Activated CD8-positive, alpha-beta T cell treated with anti-CD3 and anti-CD28 coated beads for 36 hours (primary cell): Measurements from ENCODE around the gene HLA-B. TPM values are rescaled to one million over a fixed set of nuclear protein-coding genes. Genes with fewer than 3 reads are reported as not detected.
"Not testable (repeated sequence)": the region's sequence is repeated elsewhere in the genome, so short reads cannot be mapped to it uniquely, and the experiment has no call there.

Experiments used
- ATAC-seq: fragments of 200-7000 bp; cut with Tn5 transposase; one replicate; pipeline ENCODE4 v1.10.0; 2021; ENCODE audit warnings: mild to moderate bottlenecking, moderate library complexity
- CTCF ChIA-PET: fragments of 350-600 bp; sonication (Branson Sonifier 250); formaldehyde crosslinking; loops from one replicate; lab custom pipeline; 2021; ENCODE audit warnings: antibody characterized with exemption; lab: Charles Lee
- POLR2A ChIA-PET: fragments of 350-600 bp; sonication (Branson Sonifier 250); formaldehyde crosslinking; loops from one replicate; lab custom pipeline; 2021; ENCODE audit warnings: antibody characterized with exemption; lab: Charles Lee
- DNase-seq: peaks from one replicate; pipeline ENCODE4 v3.0.0-alpha.2; 2020
- H3K27ac Mint-ChIP-seq: one replicate; pipeline ENCODE4 v1.8.0; 2021; ENCODE audit warnings: mild to moderate bottlenecking, mixed read lengths
- H3K27me3 Mint-ChIP-seq: one replicate; pipeline ENCODE4 v1.8.0; 2021; ENCODE audit warnings: mixed read lengths
- H3K36me3 Mint-ChIP-seq: one replicate; pipeline ENCODE4 v1.8.0; 2021; ENCODE audit warnings: low read depth, mixed read lengths
- H3K4me1 Mint-ChIP-seq: one replicate; pipeline ENCODE4 v1.8.0; 2021; ENCODE audit warnings: low read depth, mixed read lengths
- H3K4me3 Mint-ChIP-seq: one replicate; pipeline ENCODE4 v1.8.0; 2021; ENCODE audit warnings: mild to moderate bottlenecking, moderate library complexity, mixed read lengths
- H3K9me3 Mint-ChIP-seq: one replicate; pipeline ENCODE4 v1.8.0; 2021; ENCODE audit warnings: mixed read lengths
- CTCF ChIP-seq: fragments of 200-600 bp; IDR thresholded peaks from one replicate; pipeline ENCODE4 v1.8.0; 2022; ENCODE audit warnings: antibody characterized with exemption, mild to moderate bottlenecking
- intact Hi-C: fragments of 100-400 bp; cut with micrococcal nuclease; formaldehyde crosslinking; loops from one replicate; pipeline ENCODE4 v1.10.0; 2022
- total RNA-seq, 2 experiments: library from RNA; stranded (reverse); gene quantifications; one replicate each; pipeline ENCODE4 v1.2.3, GENCODE V29; 2021

The HLA-B gene
- total RNA-seq, 2 experiments from 2014 or later, result 2,892 to 2,968 TPM

GRCh38 chr6:31397901-31398525 is 41.0 kb upstream of the HLA-B start:
- no peaks in the 10 kb centered on the region for H3K27me3 Mint-ChIP-seq
- POLR2A ChIA-PET, result interaction anchor here (0.7 to 1.4 kb wide), 2 partner anchors 16 to 34 kb away, joined by 3 read pairs; no protein-coding TSS in a partner anchor
- no peak for ATAC-seq
- no peaks in the 10 kb centered on the region for H3K36me3 Mint-ChIP-seq
- H3K9me3 Mint-ChIP-seq, result no peaks in the 10 kb centered on the region
- H3K4me3 Mint-ChIP-seq, result no peak overlapping the region
- peaks cover 38% of the 10 kb centered on the region for H3K4me1 Mint-ChIP-seq
- CTCF ChIA-PET, result interaction anchor here (0.8 to 7.9 kb wide), 9 partner anchors 8 to 83 kb away, joined by 3 to 98 read pairs (median 5); no protein-coding TSS in a partner anchor
- H3K27ac Mint-ChIP-seq, result no peak overlapping the region
- intact Hi-C loops, result loop anchor here (1.0 kb wide), 1 partner anchor 43 kb away; no protein-coding TSS in a partner anchor
- no peak for DNase-seq
- TF ChIP-seq CTCF, result no peak

- not testable (repeated sequence) for H3K4me3 Mint-ChIP-seq, H3K9me3 Mint-ChIP-seq, H3K27me3 Mint-ChIP-seq, H3K27ac Mint-ChIP-seq, DNase-seq, ATAC-seq, H3K36me3 Mint-ChIP-seq
- ChIA-PET CTCF (interaction anchor here (0.8 to 7.9 kb wide), 6 partner anchors 9 to 84 kb away, joined by 3 to 98 read pairs (median 4); no protein-coding TSS in a partner anchor), POLR2A (interaction anchor here (1.4 kb wide), 1 partner anchor 15 kb away, joined by 3 read pairs; no protein-coding TSS in a partner anchor)
- intact Hi-C loops, result loop anchor here (1.0 kb wide), 1 partner anchor 44 kb away; no protein-coding TSS in a partner anchor
- peaks cover 30% of the 10 kb centered on the region for H3K4me1 Mint-ChIP-seq
- TF ChIP-seq CTCF, result peak; percentile 7
Measured at GRCh38 chr6:31397153-31397499, 40.1 kb upstream of the HLA-B start.

- TF ChIP-seq CTCF, result peak; percentile 80
- Mint-ChIP-seq H3K9me3 (no peaks in the 10 kb centered on the region), H3K4me3 (no peak overlapping the region), H3K36me3 (no peaks in the 10 kb centered on the region), H3K27me3 (no peaks in the 10 kb centered on the region), H3K4me1 (peaks cover 24% of the 10 kb centered on the region), H3K27ac (no peak overlapping the region)
- POLR2A ChIA-PET, result interaction anchor here (1.4 kb wide), 1 partner anchor 14 kb away, joined by 3 read pairs; no protein-coding TSS in a partner anchor
- ATAC-seq, result peak; percentile 84
- intact Hi-C loops, result loop anchor here (1.0 kb wide), 1 partner anchor 45 kb away; no protein-coding TSS in a partner anchor
- peak; percentile 95 for DNase-seq
- CTCF ChIA-PET, result interaction anchor here (1.1 to 7.9 kb wide), 3 partner anchors 21 to 47 kb away, joined by 4 to 98 read pairs (median 23); no protein-coding TSS in a partner anchor
Measured at GRCh38 chr6:31396422-31397152, 39.6 kb upstream of the HLA-B start.

GRCh38 chr6:31395832-31396231 is 38.9 kb upstream of the HLA-B start:
- Mint-ChIP-seq H3K36me3 (no peaks in the 10 kb centered on the region), H3K27ac (peak overlapping the region; percentile 30), H3K4me1 (peaks cover 17% of the 10 kb centered on the region), H3K27me3 (no peaks in the 10 kb centered on the region), H3K4me3 (no peak overlapping the region), H3K9me3 (no peaks in the 10 kb centered on the region)
- no peak for ATAC-seq
- ChIA-PET POLR2A (no interaction called here), CTCF (interaction anchor here (5.4 kb wide), 1 partner anchor 46 kb away, joined by 23 read pairs; no protein-coding TSS in a partner anchor)
- TF ChIP-seq CTCF, result no peak
- no peak for DNase-seq
- intact Hi-C loops, result no loop called here
